GM19351 (cell line): ENCODE data around the gene ENAH.
"Not testable (repeated sequence)": the region's sequence is repeated elsewhere in the genome, so short reads cannot be mapped to it uniquely, and the experiment has no call there.

Experiments
- ATAC-seq: cut with Tn5 transposase; IDR thresholded peaks from one replicate; pipeline ENCODE4 v1.9.1; 2021; ENCODE audit warnings: mild to moderate bottlenecking, moderate library complexity; ENCODE audit not compliant: unreplicated experiment

The ENAH gene

DNA sequence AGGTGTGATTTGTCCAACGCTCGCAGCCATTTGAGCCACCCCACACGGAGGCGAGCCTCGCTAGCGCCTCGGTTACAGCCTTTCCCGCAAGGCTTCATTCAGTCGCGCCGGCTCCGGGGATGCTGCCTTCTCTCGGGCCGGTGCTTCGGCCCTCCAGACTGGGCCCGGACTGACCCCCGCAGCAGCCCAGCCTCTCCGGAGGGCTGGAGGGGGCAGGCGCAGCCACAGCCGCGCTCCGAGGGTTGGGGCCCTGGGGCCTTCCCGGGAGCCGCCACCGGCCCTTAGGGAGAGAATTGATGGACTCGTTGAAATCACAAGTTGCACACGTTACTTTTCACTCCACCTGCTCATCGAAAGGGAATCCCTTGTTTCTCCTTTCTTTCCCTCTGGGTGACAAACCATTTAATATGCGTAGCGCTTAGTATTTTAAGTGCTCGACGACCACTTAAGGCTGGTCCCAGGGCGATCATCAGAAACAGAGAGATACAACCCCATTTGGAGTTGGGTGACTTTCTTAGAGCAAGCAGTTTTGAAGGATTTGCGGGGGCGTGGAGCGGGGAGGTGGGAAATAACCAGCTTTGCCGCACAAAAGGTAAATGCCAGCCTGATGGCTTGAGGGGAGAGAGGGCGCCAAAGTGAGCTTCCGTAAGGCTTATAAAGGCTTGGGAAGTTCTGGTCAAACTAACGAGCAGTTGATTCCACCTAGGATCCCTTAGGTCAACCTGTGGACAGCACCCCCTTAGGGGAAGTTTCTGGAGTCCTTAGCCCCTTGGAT, 24.6 kb upstream of the ENAH start:
- ATAC-seq, result no peak

DNA sequence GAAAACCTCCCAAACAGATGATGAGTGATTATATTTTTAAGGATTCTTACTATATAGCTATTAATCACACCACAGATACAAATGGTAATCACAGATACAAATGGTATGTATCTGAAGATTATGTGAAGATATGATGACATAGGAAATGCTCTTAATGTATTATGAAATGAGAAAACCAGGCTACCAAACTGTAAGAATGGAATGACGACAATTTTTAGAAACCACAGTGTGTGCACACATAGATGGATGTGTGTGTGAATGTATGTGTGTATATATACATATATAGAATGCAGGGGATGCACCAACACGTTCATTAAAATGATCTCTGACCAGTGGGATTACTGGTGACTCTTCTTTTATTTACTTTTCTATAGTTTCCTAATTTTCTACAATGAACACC, 21.5 kb upstream of the ENAH start:
- ATAC-seq, result no peak

DNA sequence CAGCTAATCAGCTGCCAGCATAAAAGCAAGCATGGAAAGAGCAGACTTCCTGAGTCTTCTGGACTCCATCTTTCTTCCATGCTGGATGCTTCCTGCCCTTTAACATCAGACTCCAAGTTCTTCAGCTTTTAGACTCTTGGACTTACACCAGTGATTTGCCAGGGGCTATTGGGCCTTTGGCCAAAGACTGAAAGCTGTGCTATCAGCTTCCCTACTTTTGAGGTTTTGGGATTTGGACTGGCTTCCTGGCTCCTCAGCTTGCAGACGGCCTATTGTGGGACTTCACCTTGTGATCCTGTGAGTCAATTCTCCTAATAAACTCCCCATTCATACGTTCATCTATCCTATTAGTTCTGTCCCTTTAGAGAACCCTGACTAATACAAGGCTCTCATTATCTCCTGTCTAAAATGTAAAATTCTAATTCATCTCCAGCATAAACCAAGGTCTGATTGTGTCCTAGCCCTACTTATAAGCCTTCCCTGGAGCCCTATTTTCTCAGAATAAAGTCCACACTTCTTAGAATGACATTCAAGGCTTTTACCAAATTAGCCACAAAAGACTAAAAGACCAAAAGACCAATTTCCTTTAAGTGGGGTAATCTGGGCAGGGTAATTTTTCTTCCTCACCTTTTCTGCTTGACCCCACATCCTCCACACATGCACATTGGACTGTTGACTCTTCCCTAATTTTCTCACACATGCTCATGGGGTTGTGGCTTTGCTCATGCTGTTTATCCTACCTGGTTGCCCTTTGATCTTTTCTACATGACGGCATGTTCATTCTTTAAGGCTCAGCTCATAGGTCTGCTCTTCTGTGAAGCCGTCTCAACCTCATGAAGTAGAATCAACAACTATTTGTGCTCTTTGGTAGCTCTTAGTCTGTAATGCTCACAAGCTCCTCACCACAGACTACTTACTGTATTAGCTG, 18.1 kb upstream of the ENAH start:
- no peak for ATAC-seq

DNA sequence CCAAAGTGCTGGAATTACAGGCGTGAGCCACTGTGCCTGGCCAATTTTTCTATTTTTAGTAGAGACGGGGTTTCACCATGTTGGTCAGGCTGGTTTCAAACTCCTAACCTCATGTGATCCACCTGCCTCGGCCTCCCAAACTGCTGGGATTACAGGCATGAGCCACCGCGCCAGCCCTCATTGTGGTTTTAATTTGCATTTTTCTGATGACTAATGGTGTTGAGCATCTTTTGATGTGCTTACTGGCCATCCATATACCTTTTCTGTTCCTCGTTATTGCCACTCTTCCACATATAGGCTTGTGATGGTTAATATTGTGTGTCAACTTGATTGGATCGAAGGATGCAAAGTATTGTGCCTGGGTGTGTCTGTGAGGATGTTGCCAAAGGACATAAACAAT, 17.4 kb upstream of the ENAH start:
- no peak for ATAC-seq

DNA sequence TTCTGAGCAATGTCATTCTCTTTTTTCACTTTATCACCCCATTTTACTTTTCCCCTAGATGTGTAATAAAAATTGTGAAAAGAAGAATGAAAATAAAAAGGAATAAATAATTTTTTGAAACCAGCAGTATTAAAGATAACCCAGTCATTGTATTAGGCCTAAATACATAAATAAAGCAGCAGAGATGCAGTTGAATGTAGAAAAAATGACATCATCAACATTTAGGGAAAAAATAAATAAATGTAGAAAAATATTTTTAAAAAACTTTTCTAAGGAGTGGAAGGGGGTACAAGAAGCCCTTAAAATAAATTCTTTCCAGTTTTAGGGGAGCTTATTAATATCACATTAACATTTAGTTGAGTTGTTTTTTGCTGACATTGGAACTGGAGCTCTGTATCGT, 15.3 kb upstream of the ENAH start:
- no peak for ATAC-seq

DNA sequence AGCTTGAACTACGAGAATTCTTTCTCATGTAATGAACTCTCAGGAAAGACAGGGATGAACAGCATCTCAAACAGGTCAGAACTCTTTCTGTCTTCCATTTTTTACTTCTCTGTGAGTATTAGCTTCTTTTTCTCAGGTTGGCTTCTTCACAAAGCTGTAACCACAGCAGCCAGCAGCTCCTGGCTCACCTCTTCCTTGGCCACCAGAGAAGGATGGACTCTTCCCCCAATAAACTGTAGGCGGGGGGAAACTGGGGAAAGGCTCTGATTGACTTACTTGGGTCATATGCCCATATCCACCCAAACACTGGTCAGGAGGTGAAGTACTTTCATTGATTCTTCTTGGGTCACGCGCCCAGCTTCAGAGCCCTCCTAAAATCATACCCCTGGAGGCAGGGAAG, 14.4 kb upstream of the ENAH start:
- no peak for ATAC-seq

DNA sequence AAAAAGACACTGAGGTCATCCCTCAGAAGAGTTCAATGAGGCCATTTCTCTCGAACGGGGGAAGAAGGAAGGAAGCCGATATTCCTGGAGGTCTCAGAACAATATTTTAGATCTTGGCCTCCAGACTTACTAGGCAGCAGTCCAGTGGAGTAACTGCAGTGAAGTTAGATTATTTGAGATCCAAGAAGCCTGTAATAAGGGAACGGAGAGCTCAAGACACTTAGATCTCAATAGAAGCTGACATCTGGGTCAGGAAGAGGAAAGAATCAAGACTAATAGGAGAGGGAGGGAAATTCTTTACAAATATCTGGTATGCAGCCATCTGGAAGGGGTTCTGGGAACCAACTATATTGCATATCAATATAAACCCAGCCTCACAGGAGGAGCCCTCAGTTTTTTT, 13.6 kb upstream of the ENAH start:
- no peak for ATAC-seq

DNA sequence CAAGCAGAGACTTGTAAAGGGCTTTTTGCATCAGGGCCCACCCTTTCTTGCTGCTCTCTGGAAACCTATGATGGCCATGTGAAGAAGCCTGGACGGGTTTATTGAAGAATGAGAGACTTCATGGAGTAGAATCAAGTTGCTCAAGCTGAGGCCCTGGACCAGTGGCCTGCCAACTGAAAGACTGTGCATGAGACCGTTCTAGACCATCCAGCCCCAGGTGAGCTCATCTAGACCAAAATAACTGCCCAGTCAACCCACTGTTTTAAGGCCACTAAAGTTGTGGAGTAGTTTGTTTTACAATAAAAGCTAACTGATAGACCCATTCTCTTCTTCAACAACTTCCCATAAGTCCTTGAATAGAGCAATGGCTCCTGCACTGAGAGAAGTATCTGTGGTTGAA, 11.8 kb upstream of the ENAH start:
- no peak for ATAC-seq

DNA sequence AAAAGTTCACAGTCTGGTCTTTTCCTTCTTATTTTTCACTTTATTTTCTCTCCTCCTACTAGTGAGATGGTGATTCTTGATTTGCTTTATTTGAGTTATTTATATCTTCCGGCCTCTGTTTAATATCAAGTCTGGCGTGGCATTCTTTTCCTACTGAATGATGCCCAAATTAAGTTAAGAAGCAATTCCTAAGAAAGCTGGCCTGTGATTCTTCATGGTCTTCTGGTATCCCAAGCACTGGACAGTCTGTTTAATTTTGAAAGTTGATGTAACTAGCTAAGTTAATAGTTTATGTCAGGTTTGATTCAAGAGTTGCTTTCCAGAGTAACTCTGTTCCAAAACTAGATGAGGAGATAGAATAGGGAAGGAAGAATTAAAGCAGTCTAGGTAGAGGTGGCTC, 9.2 kb upstream of the ENAH start:
- ATAC-seq, result no peak

DNA sequence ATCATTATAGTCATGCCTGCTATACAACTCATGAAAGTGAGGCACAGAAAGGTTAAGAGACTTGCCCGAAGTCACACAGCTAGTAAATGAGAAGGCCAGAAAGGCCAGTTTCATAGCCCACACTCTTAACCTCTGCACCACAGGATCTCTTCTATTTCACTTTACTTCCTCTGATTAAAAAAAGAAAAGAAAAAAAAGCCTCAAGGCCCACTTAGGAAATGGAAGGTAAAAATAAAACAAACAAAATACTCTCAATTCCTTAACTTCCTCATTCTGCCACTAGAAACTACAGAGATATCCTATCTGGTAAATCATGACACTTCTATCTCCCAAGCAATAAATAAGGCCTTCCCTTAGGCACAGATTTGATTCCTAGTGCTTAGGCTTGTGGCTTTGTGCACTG, 7.6 kb upstream of the ENAH start:
- peak; percentile 57 for ATAC-seq

DNA sequence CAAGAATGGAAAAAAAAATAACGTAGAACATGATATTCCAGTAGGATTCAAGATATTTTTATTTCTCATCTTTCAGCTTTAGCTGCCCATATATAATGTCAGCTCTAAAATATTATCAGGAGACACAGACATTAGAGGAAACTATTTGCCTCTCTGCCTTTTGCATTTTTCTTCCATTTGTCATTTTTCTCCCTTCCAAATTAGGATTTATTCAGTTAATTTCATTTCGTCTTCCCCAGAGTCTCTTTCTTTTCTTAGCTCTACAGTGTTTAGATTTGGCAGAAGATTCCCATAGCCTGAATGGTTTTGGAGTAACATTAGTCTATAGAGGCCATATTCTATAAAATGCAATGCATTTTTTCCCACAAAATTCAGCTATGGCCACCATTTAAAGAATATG, 5.1 kb upstream of the ENAH start:
- no peak for ATAC-seq

DNA sequence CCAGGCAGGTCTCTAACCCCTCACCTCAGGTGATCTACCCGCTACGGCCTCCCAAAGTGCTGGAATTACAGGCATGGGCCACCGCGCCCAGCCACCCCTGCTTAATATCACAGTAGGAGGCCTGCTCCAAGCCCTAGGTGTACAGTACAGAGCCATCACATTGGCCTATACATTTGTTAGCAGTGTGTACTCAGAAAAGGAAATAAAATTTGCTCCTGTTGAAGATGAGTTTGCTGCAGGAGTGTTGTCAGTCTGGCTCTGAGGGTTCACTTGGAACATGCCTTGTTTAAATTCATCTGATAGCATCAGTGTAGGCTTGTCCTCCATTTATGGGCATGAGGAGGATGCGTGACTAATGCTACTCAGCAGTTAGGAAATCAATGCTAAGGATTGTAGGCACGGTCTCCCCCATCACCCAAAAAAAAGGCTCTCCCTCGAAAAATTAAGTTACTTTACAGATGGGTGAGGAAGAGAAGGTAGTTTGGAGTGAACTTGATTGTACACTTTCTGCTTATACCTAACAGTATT, 4.6 kb upstream of the ENAH start:
- no peak for ATAC-seq

DNA sequence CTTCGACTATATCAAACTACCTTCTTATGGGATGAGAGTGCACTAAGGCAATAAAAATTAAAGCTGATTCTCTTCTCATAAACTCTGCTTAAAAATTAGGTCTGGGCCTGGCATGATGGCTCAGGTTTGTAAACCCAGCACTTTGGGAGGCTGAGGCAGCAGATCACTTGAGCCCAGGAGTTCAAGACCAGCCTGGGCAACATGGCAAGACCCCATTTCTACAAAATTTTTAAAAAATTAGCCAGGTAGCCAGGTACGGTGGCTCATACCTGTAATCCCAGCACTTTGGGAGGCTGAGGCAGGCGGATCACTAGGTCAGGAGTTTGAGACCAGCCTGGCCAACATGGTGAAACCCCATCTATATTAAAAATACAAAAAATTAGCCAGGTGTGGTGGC, 3.3 kb upstream of the ENAH start:
- ATAC-seq, result not testable (repeated sequence)

DNA sequence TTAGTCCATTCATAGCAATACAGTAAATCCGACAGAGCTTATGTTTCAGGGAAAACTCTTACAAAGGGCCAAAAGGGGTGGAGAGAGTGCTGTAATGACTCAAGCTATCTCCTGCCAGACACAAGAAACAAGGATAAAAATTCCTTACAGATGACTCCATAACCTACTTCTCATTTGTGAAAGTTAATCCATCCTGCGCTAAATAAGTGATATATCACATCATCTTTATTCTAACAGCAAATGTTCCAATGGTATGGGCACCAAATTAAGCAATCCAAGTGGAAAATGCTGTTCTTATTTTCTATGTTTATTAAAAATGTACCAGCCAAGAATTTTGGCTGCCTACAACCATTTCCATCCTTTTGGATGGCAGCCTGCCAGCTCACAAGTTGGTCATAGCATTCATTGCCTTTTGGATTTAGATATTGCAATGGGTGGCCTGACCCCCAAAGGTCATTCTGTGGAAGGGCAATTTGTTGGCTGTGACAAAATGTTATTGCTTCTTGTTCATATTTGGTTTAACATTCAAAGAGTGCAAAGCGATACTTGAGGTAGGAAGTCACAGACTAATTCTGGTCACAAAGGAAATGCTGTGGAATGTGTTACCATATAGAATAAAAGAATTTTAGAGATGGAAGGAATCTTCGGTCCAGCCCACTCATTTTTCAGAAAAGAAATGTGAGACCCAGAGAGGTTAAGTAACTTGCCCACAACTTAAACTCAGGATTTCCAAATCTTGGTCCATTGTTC, 2.8 kb upstream of the ENAH start:
- no peak for ATAC-seq

DNA sequence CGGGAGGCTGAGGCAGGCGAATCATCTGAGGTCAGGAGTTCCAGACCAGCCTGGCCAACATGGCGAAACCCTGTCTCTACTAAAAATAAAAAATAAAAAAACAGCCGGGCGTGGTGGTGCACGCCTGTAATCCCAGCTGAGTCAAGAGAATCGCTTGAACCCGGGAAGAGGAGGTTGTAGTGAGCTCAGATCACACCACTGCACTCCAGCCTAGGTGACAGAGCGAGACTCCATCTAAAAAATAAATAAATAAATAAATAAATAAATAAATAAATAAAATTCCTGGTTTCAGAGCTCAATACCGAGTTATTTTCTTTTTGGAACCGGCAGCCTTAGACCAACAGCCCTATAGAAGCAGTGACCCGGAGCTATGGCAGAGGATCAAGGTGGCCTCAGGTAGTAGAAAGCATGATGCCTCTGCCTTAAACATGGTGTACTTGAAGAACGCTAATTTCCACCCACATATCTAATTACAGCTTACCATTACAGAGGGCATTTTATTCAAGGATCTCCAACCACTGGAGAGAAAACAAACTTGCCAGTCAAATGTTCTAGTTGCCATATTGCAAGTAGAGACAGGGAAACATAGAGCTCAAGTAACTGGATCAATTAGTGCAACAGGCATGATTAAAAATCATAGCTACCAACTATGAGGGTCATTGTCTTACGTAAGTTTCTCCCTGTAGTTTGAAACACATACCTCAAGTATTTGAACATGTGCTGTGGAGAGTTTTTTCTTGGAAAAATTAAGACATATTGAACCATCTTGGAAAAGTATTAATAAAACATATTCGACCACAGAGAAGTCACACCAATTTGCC, 2.0 kb upstream of the ENAH start:
- ATAC-seq, result no peak

DNA sequence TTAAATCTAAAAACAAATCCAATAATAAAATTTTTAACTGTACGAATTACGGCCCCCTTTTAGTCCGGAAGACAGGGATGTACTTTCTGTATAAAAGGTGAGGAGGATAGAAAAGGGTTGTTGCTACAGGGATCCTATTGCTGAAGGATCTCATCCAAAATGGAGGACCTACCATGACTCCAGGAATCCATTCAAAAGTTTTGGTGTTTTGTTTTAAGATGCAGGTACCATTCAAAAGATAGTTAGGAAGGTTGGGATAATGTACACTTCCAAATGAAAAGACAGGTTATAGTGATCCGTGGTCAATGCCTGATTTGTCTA, 1.3 kb upstream of the ENAH start:
- ATAC-seq, result no peak

DNA sequence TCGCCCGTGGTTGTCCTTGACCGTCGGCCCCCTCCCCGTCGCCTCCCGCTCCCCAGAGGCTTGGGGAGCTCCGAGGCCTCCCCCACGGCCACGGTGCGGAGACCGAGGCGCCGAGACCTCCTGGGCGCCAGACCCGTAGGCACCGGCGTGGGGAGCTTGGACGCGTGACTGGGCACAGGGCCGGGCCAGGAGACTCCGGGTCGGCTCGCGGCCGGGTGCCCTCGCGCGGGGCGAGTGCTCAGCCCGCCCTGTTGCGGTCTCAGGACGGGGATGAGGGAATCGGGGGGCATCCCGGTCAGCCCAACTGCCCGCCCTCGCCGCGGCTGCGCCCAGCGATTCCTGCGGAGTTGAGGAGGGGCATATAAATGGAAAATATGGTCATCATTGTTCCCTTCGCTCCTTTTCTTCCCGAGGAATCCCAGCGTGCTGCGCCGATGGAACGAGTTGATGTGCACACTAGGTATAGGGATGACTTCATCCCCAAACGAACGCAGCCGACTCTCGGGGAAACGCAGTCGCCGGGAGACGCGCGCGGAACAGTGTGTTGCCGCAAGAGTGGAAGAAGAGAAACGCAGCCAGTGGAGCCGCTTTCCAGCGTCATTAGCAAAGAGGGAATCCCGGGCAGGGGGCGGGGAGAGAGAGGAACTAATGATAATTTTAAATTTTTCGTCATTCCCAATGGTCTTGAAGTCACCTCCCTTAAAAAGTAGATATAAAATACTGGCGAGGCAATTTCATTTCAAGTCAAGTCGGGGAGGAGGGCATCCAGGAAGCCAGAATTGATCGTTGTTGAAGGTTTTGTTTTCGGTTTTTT, 747 bp upstream of the ENAH start:
- peak; percentile 34 for ATAC-seq

DNA sequence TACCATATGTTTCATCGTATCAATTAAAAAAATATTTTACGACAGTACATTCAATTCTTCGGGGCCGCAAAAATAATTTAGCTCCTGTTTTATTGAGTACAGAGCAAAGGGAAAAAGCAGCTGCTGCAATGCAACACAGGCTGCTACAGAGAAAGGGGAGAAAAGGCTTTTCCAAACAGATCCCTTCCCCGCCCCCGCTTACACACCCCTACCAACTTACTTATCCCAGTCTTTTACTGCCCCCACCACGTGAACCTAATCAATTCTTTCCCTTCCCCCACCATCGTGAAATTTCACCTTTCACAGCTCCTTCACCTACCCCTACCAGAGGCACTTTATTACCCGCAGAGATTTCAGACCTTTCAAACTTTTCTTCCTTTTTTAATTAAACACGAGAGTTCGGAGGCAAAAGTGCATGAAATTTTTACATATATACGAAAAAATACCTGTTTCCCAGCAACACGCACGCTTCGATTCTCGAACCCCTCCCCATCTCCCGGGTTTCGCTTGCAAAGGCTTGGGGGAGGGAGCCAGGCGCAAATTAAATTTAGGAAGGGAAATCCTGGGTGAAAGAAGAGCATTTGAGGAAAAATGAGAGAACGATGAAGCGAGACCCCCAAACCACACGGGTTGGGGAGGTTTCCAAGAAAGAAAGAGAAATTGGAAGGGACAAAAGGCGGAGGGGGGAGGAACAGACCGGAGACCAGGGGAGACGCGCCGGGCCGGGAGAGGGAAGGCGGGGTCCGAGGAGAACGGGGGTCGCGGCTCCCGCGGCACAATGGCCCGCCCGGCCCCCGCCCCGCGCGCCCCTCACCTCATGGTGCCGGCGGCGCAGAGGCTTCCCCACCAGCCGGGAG, 823 bp downstream of the ENAH start:
- ATAC-seq, result no peak

DNA sequence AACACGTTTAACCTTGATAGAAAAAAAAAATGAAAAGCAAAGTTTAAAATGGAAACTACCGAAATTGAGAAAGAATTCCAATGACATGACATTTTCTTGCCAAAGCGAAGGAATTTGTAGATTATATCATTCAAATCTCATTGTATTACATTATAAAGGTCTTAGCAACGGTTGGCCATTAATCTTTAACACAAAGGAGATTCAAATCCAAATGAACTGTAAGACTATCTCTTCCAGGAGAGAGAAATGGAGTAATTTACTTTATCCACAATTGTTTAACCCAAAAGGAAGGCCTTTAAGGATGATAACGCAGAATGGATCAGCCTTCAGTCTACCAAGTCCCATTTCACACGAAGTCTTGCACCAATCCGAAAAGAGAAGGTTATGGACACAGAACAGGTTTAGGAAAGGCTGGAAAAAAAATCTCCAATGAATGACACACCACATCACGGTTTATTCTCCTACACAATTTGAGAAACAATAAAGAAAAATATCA, 1.5 kb downstream of the ENAH start:
- no peak for ATAC-seq
